Retinal pigment epithelial cell (primary cell): ENCODE results near the gene SEMA3C.

Experiments
- DNase-seq: peaks from one replicate; pipeline ENCODE4 v3.0.0-alpha.2; 2010; ENCODE audit warnings: low read depth
- H3K4me3 ChIP-seq: 2 replicates; pipeline ENCODE4 v1.5.1; 2011; ENCODE audit warnings: mild to moderate bottlenecking, low read length, control low read depth, moderate library complexity
- TF ChIP-seq, protein P1 (sequence below): conservative IDR thresholded peaks from 2 replicates; pipeline ENCODE4 v1.5.1; 2011; ENCODE audit warnings: low read depth, low read length, control low read depth, inconsistent platforms

Gene SEMA3C

GRCh38 chr7:80842022-80842790, 76.6 kb downstream of the SEMA3C start:
- H3K4me3 ChIP-seq: no peak overlapping the region

GRCh38 chr7:80841423-80841955, 77.4 kb downstream of the SEMA3C start:
- no peak for DNase-seq
- no peak overlapping the region for H3K4me3 ChIP-seq
- TF ChIP-seq, protein P1, sequence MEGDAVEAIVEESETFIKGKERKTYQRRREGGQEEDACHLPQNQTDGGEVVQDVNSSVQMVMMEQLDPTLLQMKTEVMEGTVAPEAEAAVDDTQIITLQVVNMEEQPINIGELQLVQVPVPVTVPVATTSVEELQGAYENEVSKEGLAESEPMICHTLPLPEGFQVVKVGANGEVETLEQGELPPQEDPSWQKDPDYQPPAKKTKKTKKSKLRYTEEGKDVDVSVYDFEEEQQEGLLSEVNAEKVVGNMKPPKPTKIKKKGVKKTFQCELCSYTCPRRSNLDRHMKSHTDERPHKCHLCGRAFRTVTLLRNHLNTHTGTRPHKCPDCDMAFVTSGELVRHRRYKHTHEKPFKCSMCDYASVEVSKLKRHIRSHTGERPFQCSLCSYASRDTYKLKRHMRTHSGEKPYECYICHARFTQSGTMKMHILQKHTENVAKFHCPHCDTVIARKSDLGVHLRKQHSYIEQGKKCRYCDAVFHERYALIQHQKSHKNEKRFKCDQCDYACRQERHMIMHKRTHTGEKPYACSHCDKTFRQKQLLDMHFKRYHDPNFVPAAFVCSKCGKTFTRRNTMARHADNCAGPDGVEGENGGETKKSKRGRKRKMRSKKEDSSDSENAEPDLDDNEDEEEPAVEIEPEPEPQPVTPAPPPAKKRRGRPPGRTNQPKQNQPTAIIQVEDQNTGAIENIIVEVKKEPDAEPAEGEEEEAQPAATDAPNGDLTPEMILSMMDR: no peak

More at GRCh38 chr7:80842022-80842790, 76.6 kb downstream of the SEMA3C start:
- TF ChIP-seq, protein P1: no peak
- no peak for DNase-seq

DNA sequence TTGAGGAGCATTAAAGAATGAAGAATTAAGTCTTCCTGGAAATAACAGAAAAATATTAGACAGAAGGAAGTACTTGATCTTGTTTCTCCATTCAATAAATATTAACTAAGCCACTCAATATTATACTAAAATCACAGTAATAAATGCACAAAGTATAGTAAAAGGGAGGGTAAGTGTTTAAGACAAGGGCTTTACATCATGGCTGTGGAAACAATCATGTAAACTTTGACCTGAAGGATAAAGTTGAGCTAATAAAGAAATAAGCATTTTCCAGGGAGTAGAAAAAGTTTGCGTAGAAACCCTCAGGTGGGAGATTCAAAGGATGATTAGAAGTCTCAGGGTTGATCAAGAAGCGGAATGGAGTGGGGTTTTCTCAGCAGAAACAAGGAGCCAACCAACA, 78.2 kb downstream of the SEMA3C start:
- TF ChIP-seq, protein P1: no peak
- DNase-seq: no peak
- H3K4me3 ChIP-seq: no peak overlapping the region

DNA sequence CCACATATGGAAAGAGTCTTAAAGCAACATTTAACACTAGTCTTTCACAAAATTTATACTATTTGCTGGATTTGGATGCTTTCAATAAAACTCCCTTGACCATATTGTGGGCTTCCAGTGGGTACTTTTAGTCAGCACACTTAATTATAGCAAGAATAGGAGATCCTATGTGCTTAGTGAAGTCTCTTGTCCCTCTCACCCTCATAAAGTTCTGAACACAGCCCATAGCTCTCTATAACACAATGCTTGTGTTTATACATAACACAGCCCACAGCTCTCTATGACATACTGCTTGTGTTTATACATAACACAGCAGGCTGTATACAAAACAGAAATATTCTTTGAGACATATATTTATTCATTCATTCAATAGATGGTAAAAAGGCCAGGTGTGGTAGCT, 79.0 kb downstream of the SEMA3C start:
- no peak for DNase-seq
- H3K4me3 ChIP-seq: no peak overlapping the region
- TF ChIP-seq, protein P1: no peak

DNA sequence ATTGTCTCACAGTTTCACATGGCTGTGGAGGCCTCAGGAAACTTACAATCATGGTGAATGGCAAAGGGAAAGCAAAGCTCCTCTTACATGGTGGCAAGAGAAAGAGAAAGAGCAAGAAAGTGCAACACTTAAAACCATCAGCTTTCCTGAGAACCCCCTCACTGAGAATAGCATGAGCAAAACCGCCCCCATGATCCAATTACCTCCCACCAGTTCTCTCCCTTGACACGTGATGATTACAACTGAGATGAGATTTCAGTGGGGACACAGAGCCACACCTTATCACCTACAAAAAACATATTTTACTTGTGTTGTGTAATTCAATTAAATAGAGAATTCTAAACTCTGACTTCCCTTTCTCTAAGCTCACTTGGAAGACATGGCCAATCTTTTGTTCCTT, 80.2 kb downstream of the SEMA3C start:
- H3K4me3 ChIP-seq: no peak overlapping the region
- TF ChIP-seq, protein P1: no peak
- no peak for DNase-seq

DNA sequence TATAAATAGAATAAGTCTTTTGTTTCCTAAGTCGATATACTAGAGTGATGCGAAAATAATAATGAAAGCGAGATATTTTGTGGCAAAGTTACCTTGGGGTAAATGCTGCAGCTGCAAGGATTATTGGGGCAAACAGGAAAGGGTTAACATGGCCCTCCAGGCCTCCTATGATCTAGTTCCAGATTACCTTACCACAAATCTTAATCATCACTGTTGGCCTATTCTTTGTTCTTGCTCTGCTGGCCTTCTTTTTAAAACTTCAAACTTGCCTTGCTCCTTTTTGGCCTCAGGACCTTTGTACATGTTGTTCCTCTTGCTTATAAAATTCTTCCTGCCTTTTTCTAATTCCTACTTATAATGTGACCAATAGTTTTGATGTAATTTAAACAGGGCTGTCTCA, 81.5 kb downstream of the SEMA3C start:
- H3K4me3 ChIP-seq: no peak overlapping the region
- no peak for DNase-seq
- TF ChIP-seq, protein P1: no peak

- no peak overlapping the region for H3K4me3 ChIP-seq
- DNase-seq: no peak
These were observed 83.6 kb downstream of the SEMA3C start for GRCh38 chr7:80835251-80835650.

More at GRCh38 chr7:80835251-80835650, 83.6 kb downstream of the SEMA3C start:
- TF ChIP-seq, protein P1: no peak
